ENCODE data around the gene AURKB.

AURKB gene

GRCh38 chr17:8186787-8187516 is 23.4 kb downstream of the AURKB start:
- TF ChIP-seq, protein P1, sequence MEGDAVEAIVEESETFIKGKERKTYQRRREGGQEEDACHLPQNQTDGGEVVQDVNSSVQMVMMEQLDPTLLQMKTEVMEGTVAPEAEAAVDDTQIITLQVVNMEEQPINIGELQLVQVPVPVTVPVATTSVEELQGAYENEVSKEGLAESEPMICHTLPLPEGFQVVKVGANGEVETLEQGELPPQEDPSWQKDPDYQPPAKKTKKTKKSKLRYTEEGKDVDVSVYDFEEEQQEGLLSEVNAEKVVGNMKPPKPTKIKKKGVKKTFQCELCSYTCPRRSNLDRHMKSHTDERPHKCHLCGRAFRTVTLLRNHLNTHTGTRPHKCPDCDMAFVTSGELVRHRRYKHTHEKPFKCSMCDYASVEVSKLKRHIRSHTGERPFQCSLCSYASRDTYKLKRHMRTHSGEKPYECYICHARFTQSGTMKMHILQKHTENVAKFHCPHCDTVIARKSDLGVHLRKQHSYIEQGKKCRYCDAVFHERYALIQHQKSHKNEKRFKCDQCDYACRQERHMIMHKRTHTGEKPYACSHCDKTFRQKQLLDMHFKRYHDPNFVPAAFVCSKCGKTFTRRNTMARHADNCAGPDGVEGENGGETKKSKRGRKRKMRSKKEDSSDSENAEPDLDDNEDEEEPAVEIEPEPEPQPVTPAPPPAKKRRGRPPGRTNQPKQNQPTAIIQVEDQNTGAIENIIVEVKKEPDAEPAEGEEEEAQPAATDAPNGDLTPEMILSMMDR (IDR thresholded peaks at IDR 0.05; ENCODE audit: control insufficient read depth, extremely low read depth, insufficient read depth), result peak; percentile 35
- H3K4me3 ChIP-seq (ENCODE audit: low read depth, low read length), result peak overlapping the region; percentile 92
- peak; percentile 91 for DNase-seq (ENCODE audit: low read depth)

GRCh38 chr17:8186446-8186786 is 24.0 kb downstream of the AURKB start:
- TF ChIP-seq, protein P1 (IDR thresholded peaks at IDR 0.05; ENCODE audit: control insufficient read depth, extremely low read depth, insufficient read depth), result no peak
- H3K4me3 ChIP-seq (ENCODE audit: low read depth, low read length), result peak overlapping the region; percentile 92
- no peak for DNase-seq (ENCODE audit: low read depth)

DNA sequence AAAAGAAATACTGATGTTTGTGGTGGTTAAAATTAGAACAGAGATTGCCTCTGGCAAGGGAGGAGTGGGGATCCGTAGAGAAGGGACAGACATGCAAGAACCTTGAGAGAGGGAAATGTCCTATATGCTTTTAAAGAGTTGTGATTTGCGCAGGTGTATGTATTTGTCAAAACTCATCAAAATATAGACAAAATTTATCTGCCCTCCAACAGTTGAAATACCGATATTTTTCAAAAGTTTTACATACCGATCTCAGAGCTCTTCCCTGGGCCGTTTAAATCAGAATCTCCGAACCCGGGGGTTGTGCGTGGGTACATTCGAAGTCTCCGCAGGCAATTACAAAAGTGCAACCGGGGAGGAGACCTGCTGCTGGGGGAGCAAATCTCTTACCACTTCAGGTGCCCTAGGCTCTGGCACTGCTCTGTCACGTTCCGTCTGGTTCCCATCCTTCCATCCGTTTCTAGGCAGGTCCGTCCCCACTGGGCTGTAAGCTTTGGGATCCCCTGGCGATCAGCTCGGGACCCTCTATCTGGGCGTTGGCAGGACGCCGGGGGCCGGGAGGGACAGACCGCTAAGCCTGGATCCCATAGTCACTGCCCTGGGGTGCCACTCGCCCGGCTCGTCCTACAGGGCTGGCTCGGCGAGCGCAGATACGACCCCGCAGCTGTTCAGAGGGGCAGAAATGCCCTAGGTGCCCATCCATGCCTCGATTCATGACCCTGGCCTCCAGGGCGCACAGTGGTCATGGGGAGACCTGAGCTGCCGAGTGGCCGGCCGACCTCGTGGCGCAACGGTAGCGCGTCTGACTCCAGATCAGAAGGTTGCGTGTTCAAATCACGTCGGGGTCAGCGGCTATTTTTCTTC is 24.6 kb downstream of the AURKB start:
- TF ChIP-seq, protein P1 (IDR thresholded peaks at IDR 0.05; ENCODE audit: control insufficient read depth, extremely low read depth, insufficient read depth), result no peak

DNA sequence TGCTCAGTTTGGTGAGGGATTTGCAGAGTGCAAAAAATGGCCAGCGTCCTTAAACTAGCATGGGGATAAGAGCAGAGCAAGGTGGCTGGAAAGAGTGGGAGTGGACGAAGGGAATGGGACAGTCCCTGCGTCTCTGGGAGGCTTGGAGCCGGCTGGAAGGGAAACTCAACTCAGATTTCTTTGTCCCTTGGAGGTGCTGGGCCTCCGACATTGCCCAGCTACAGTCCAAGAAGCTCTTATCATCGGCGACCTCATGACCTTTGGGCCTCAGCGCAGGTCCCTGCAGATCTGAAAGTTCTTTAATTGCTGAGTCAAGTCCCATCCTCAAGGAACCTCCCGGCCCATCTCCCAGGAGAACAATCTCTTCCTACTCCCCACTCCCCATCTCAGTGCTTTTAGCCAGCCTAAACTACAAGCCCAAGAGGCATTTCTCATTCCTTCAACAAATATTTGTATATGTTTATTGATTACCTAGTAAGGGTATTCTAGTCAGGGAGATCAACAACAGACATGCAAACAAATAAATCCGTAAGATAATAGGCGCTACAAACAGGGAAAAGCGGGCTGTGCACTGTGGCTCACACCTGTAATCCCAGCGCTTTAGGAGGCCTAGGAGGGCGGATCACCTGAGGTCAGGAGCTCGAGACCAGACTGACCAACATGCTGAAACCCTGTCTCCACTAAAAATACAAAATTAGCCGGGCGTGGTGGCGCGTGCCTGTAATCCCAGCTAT is 33.2 kb downstream of the AURKB start:
- TF ChIP-seq, protein P1 (IDR thresholded peaks at IDR 0.05; ENCODE audit: control insufficient read depth, extremely low read depth, insufficient read depth), result no peak
- DNase-seq (ENCODE audit: low read depth), result no peak
- peak overlapping the region; percentile 73 for H3K4me3 ChIP-seq (ENCODE audit: low read depth, low read length)

More for the DNA sequence above, 24.6 kb downstream of the AURKB start:
- peak overlapping the region; percentile 92 for H3K4me3 ChIP-seq (ENCODE audit: low read depth, low read length)
- DNase-seq (ENCODE audit: low read depth), result no peak

GRCh38 chr17:8176197-8176940 is 34.0 kb downstream of the AURKB start, which contains the start of gene TMEM107:
TMEM107 (minus strand) TSS chr17:8176380; CDS start chr17:8176286, 94 bp downstream.
- peak within 1 kb of the TSS; percentile 73 for H3K4me3 ChIP-seq (ENCODE audit: low read depth, low read length)
- DNase-seq (ENCODE audit: low read depth), result no peak
- TF ChIP-seq, protein P1 (IDR thresholded peaks at IDR 0.05; ENCODE audit: control insufficient read depth, extremely low read depth, insufficient read depth), result no peak

DNA sequence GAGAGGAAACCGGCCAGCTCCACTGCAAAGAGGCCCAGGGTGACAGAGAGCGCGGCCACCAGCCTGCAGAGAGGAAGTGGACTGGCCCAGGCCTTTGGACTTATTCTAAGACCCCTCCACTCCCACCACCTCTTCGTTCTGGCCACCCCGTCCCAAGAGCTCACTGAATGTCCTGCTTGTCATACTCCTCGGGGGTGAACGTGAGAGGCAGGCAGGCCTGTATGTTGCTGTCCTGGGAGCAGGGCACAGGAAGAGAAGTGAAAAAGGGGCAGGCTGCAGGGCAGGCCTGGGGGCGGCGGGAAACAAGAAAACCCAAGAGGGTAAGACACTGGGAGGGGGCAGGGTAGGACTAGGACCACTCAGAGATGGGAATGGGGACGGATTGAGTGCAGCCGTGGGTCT is 34.6 kb downstream of the AURKB start:
- H3K4me3 ChIP-seq (ENCODE audit: low read depth, low read length), result peak overlapping the region; percentile 73
- TF ChIP-seq, protein P1 (IDR thresholded peaks at IDR 0.05; ENCODE audit: control insufficient read depth, extremely low read depth, insufficient read depth), result no peak
- no peak for DNase-seq (ENCODE audit: low read depth)
